Putamen (tissue), 1 donor: ENCODE measurements around the gene C16orf78.

Experiments used
- DNase-seq: peaks from one replicate; pipeline ENCODE4 v3.0.0-alpha.2; 2016; ENCODE audit warnings: low spot score

The C16orf78 gene

GRCh38 chr16:49373504-49373903 lies at the start of gene C16orf78:
TSS of gene C16orf78 (plus strand) at chr16:49373804. CDS start at chr16:49373940, 136 bp downstream.
- no peak for DNase-seq

GRCh38 chr16:49324703-49325102 lies 48.9 kb upstream of the C16orf78 start:
- no peak for DNase-seq

GRCh38 chr16:49327466-49327865 lies 46.1 kb upstream of the C16orf78 start:
- no peak for DNase-seq

GRCh38 chr16:49328325-49328724 lies 45.3 kb upstream of the C16orf78 start:
- DNase-seq: no peak

GRCh38 chr16:49330562-49331201 lies 42.9 kb upstream of the C16orf78 start:
- no peak for DNase-seq

- no peak for DNase-seq
Measured at GRCh38 chr16:49332589-49333258, 40.9 kb upstream of the C16orf78 start.

GRCh38 chr16:49333259-49333597 lies 40.4 kb upstream of the C16orf78 start:
- DNase-seq: no peak

- no peak for DNase-seq
Measured at GRCh38 chr16:49335828-49336227, 37.8 kb upstream of the C16orf78 start.

GRCh38 chr16:49336581-49336980 lies 37.0 kb upstream of the C16orf78 start:
- no peak for DNase-seq

GRCh38 chr16:49337814-49338350 lies 35.7 kb upstream of the C16orf78 start:
- DNase-seq: no peak

GRCh38 chr16:49338611-49339265 lies 34.9 kb upstream of the C16orf78 start:
- DNase-seq: no peak

- no peak for DNase-seq
Measured at GRCh38 chr16:49340466-49340865, 33.1 kb upstream of the C16orf78 start.

GRCh38 chr16:49341706-49342105 lies 31.9 kb upstream of the C16orf78 start:
- DNase-seq: no peak

GRCh38 chr16:49342336-49343265 lies 31.0 kb upstream of the C16orf78 start:
- DNase-seq: no peak

- no peak for DNase-seq
Measured at GRCh38 chr16:49343291-49343690, 30.3 kb upstream of the C16orf78 start.

- DNase-seq: no peak
Measured at GRCh38 chr16:49344401-49344800, 29.2 kb upstream of the C16orf78 start.

GRCh38 chr16:49345829-49346228 lies 27.8 kb upstream of the C16orf78 start:
- DNase-seq: no peak

GRCh38 chr16:49346459-49346858 lies 27.1 kb upstream of the C16orf78 start:
- no peak for DNase-seq

GRCh38 chr16:49347476-49347875 lies 26.1 kb upstream of the C16orf78 start:
- no peak for DNase-seq

GRCh38 chr16:49348408-49349176 lies 25.0 kb upstream of the C16orf78 start:
- no peak for DNase-seq
